K562 (cell line): ENCODE results near the gene PNMA8B. TPM values are rescaled to one million over a fixed set of nuclear protein-coding genes. Genes with fewer than 3 reads are reported as not detected.

Experiments
- ATF4 ChIP-seq: fragments of 450-650 bp; formaldehyde crosslinking; IDR thresholded peaks from 2 replicates; pipeline ENCODE4 v1.4.0; 2022; ENCODE audit warnings: mild to moderate bottlenecking, moderate library complexity
- COPS2 ChIP-seq: fragments of 450-650 bp; conservative IDR thresholded peaks from 2 replicates; pipeline ENCODE4 v1.6.1; 2016; ENCODE audit warnings: mild to moderate bottlenecking, moderate library complexity
- FIP1L1 ChIP-seq: fragments of 200-400 bp; formaldehyde crosslinking; IDR thresholded peaks from 2 replicates; pipeline ENCODE4 v1.6.1; 2018; ENCODE audit warnings: mild to moderate bottlenecking, low read depth, low read length; ENCODE audit not compliant: poor library complexity, severe bottlenecking
- GATAD2B ChIP-seq: fragments of 450-650 bp; IDR thresholded peaks from 2 replicates; pipeline ENCODE4 v1.6.1; 2017; ENCODE audit warnings: mild to moderate bottlenecking, borderline replicate concordance
- GTF2B ChIP-seq: IDR thresholded peaks from 2 replicates; pipeline ENCODE4 v1.6.1; 2011; ENCODE audit not compliant: insufficient read length; ENCODE audit errors: extremely low read depth
- ID3 ChIP-seq, 2 experiments: fragments of 250-450 bp in 1 of 2; fragments of 450-650 bp in 1 of 2; sonication (Bioruptor Pico) in 1 of 2; IDR thresholded peaks; 2 replicates each; pipeline versions ENCODE4 v1.6.1 to v1.8.0; 2016 to 2021; ENCODE audit warnings: mild to moderate bottlenecking in 2 of 2, moderate library complexity in 2 of 2, missing compliant biosample characterization in 1 of 2, missing genetic modification characterization in 1 of 2
- IRF1 ChIP-seq: sonication (generic); formaldehyde crosslinking; IDR thresholded peaks from 2 replicates; pipeline ENCODE4 v1.8.0; 2022; ENCODE audit warnings: missing genetic modification reagents, mild to moderate bottlenecking, borderline replicate concordance
- MTF1 ChIP-seq: fragments of 250-450 bp; sonication (Bioruptor Pico); IDR thresholded peaks from 2 replicates; pipeline ENCODE4 v1.9.0; 2021; ENCODE audit warnings: moderate library complexity, mild to moderate bottlenecking, inconsistent platforms, borderline replicate concordance
- OTX1 ChIP-seq: fragments of 450-650 bp; formaldehyde crosslinking; IDR thresholded peaks from 2 replicates; pipeline ENCODE4 v1.4.0; 2022; ENCODE audit warnings: mild to moderate bottlenecking
- PHF20 ChIP-seq: fragments of 450-650 bp; IDR thresholded peaks from 2 replicates; pipeline ENCODE4 v1.6.1; 2018; ENCODE audit not compliant: partially characterized antibody
- RNF2 ChIP-seq: sonication (generic); IDR thresholded peaks from 2 replicates; pipeline ENCODE4 v1.6.1; 2016
- SMARCB1 ChIP-seq: IDR thresholded peaks from 2 replicates; pipeline ENCODE4 v1.6.1; 2011; ENCODE audit warnings: improper control_type of control experiment, low read depth; ENCODE audit not compliant: insufficient read length
- SOX6 ChIP-seq: fragments of 450-650 bp; IDR thresholded peaks from 2 replicates; pipeline ENCODE4 v1.6.1; 2014; ENCODE audit warnings: mild to moderate bottlenecking
- TFE3 ChIP-seq: fragments of 450-650 bp; formaldehyde crosslinking; IDR thresholded peaks from 2 replicates; pipeline ENCODE4 v1.4.0; 2020; ENCODE audit warnings: mild to moderate bottlenecking, mixed read lengths
- TRIM28 ChIP-seq: fragments of 450-650 bp; IDR thresholded peaks from 2 replicates; pipeline ENCODE4 v1.6.1; 2017
- ZC3H8 ChIP-seq: fragments of 450-650 bp; IDR thresholded peaks from 2 replicates; pipeline ENCODE4 v1.6.1; 2017
- ZNF175 ChIP-seq: fragments of 200-800 bp; sonication (Bioruptor generic); IDR thresholded peaks from 2 replicates; pipeline ENCODE4 v1.6.1; 2016; ENCODE audit warnings: low read depth, mild to moderate bottlenecking, missing genetic modification characterization, missing compliant biosample characterization
- ZNF253 ChIP-seq: fragments of 250-450 bp; sonication (Bioruptor Pico); conservative IDR thresholded peaks from 2 replicates; pipeline ENCODE4 v1.6.1; 2021; ENCODE audit warnings: mild to moderate bottlenecking
- ZNF3 ChIP-seq: fragments of 250-450 bp; sonication (Bioruptor Pico); IDR thresholded peaks from 2 replicates; pipeline ENCODE4 v1.5.0; 2021; ENCODE audit warnings: mild to moderate bottlenecking, moderate library complexity
- ZNF740 ChIP-seq, 3 experiments: fragments of 200-800 bp in 1 of 3; sonication (Bioruptor generic) in 1 of 3; sonication (generic) in 1 of 3; formaldehyde crosslinking in 1 of 3; IDR thresholded peaks; 2 replicates each; pipeline versions ENCODE4 v1.6.1 to v1.8.0; 2016 to 2022; ENCODE audit warnings: mild to moderate bottlenecking in 2 of 3, missing compliant biosample characterization in 2 of 3, missing genetic modification characterization in 2 of 3, missing genetic modification reagents in 1 of 3
- ZNF778 ChIP-seq: fragments of 450-650 bp; formaldehyde crosslinking; IDR thresholded peaks from 2 replicates; pipeline ENCODE4 v1.4.0; 2020; ENCODE audit warnings: mild to moderate bottlenecking, moderate library complexity
- ZNF830 ChIP-seq: fragments of 250-450 bp; sonication (Bioruptor Pico); IDR thresholded peaks from 2 replicates; pipeline ENCODE4 v1.5.0; 2021; ENCODE audit warnings: mild to moderate bottlenecking
- polyA plus RNA-seq, 8 experiments: library from polyadenylated mRNA; depleted of rRNA in 4 of 8; stranded (reverse) in 5 of 8; unstranded in 3 of 8; fragments of >200 nt; fragmentation: Nextera tagmentation in 2 of 8; fragmentation: Illumina TruSeq in 1 of 8; extraction: Ambion mirVana in 2 of 8; extraction: Trizol in 1 of 8; gene quantifications; 2 replicates each; pipeline versions ENCODE4 v1.2.1 to v1.2.3, GENCODE V29; 2011 to 2014; ENCODE audit warnings: inconsistent platforms in 1 of 8, missing spikeins in 1 of 8
- total RNA-seq, 7 experiments: library from RNA; depleted of rRNA in 6 of 7; stranded (reverse); fragments of >200 nt in 6 of 7; fragmentation: Illumina TruSeq in 2 of 7; extraction: Trizol in 2 of 7; gene quantifications; 2 replicates each; pipeline versions ENCODE4 v1.2.1 to v1.2.3, GENCODE V29; 2011 to 2021; ENCODE audit warnings: low replicate concordance in 1 of 7

PNMA8B gene
- total and polyA plus RNA-seq, 9 of the 15 experiments (the other 6 are each of a cell fraction or from before 2014, with no cell fraction given) = not detected

GRCh38 chr19:46513461-46514236, 18.0 kb upstream of the PNMA8B start (continued):
- TF ChIP-seq GTF2B = no peak
- TF ChIP-seq ZNF253 (CRISPR knock-in tag) = no peak
- TF ChIP-seq RNF2 = no peak
- TF ChIP-seq FIP1L1 = peak; percentile 30
- TF ChIP-seq OTX1 (CRISPR knock-in tag) = no peak
- no peak for TF ChIP-seq ZNF778 (CRISPR knock-in tag)
- no peak for TF ChIP-seq COPS2
- TF ChIP-seq ID3 (CRISPR knock-in tag; IDR thresholded peaks at IDR 0.05) = no peak
- peak; percentile 36; the same call in 1 of the 2 replicates for TF ChIP-seq ID3 (tag; IDR thresholded peaks at IDR 0.05)
- no peak for TF ChIP-seq GATAD2B
- no peak for TF ChIP-seq SOX6
- TF ChIP-seq TFE3 (CRISPR knock-in tag) = no peak
- no peak for TF ChIP-seq ZC3H8
- TF ChIP-seq ATF4 (CRISPR knock-in tag) = no peak
- TF ChIP-seq ZNF175 = no peak
- no peak for TF ChIP-seq TRIM28
- no peak for TF ChIP-seq ZNF740 (CRISPR knock-in tag; IDR thresholded peaks at IDR 0.05)
- TF ChIP-seq ZNF740 (tag; IDR thresholded peaks at IDR 0.05) = no peak
- TF ChIP-seq ZNF830 (CRISPR knock-in tag) = no peak
- no peak for TF ChIP-seq ZNF3 (CRISPR knock-in tag)
- TF ChIP-seq IRF1 (CRISPR knock-in tag) = no peak
- TF ChIP-seq SMARCB1 = no peak
- TF ChIP-seq MTF1 = no peak
- peak; percentile 62 for TF ChIP-seq PHF20
